ENCODE data around the gene BECN2.

Gene BECN2, protein sequence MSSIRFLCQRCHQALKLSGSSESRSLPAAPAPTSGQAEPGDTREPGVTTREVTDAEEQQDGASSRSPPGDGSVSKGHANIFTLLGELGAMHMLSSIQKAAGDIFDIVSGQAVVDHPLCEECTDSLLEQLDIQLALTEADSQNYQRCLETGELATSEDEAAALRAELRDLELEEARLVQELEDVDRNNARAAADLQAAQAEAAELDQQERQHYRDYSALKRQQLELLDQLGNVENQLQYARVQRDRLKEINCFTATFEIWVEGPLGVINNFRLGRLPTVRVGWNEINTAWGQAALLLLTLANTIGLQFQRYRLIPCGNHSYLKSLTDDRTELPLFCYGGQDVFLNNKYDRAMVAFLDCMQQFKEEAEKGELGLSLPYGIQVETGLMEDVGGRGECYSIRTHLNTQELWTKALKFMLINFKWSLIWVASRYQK

DNA sequence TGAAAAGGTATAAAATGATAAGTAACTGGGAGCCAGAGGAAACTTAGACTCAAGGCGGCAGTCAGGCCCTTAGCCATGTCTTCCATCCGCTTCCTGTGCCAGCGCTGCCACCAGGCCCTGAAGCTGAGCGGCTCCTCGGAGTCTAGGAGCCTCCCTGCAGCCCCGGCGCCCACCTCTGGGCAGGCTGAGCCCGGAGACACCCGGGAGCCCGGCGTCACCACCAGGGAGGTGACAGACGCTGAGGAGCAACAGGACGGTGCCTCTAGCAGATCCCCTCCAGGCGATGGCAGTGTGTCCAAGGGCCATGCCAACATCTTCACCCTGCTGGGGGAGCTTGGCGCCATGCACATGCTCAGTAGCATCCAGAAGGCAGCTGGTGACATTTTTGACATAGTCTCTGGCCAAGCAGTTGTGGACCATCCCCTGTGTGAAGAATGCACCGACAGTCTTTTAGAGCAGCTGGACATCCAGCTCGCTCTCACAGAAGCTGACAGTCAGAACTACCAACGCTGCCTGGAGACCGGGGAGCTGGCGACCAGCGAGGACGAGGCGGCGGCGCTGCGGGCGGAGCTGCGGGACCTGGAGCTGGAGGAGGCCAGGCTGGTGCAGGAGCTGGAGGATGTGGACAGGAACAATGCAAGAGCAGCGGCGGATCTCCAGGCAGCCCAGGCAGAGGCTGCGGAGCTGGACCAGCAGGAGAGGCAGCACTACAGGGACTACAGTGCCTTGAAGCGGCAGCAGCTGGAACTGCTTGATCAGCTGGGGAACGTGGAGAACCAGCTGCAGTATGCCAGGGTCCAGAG, at the start of gene BECN2:
BECN2 (plus strand) TSS at position 76 of the 803 bp plus-strand sequence; CDS start at position 76, 0 bp downstream.
- no peak for DNase-seq (ENCODE audit: insufficient read length, low spot score)
- no peak for FAIRE-seq

DNA sequence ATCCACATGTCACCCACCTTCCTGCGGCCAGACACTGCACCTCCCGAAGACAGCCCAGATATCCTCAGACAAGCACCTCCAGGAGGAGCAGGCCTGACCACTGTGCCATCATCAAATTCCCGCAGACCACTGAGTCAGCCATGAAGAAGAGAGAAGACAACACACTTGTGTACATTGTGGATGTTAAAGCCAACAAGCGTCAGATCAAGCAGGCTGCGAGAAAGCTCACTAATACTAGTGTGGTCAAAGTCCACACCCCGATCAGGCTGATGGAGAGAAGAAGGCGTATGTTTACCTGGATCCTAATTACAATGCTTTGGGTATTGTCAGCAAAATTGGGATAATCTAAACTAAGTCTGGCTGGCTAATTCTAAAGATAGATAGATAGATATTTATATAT, 41.4 kb upstream of the BECN2 start:
- FAIRE-seq (no peak), DNase-seq (ENCODE audit: insufficient read length, low spot score) (no peak)
- no peak for TF ChIP-seq POLR2A (IDR thresholded peaks at IDR 0.05; ENCODE audit: low read depth, low read length)

More for the DNA sequence above, at the start of gene BECN2:
- TF ChIP-seq POLR2A (IDR thresholded peaks at IDR 0.05; ENCODE audit: low read depth, low read length) = no peak

DNA sequence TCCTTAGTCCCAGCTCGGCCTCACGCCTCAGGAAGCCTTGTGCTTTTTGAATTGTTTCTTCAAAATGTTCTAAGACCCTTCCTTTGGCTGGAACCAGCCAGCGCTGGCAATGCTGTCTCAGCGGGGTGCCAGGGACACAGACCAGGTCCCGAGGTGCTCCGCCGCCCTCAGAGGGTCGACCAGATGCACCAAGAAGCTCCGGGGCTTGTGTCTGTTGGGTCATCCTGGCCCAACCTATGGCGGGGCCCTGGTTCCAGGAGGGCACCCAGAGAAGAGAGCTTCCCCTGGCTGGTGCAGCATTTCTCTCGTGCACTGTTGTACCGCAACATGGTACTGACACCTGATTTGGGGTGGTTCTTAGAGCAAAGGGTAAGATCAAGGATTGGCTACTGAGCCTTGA, 40.1 kb upstream of the BECN2 start:
- 0 out of 2 replicates have a peak, but pooled peaks have one; percentile 7 for TF ChIP-seq POLR2A (IDR thresholded peaks at IDR 0.05; ENCODE audit: low read depth, low read length)
- DNase-seq (ENCODE audit: insufficient read length, low spot score) = no peak
- FAIRE-seq = no peak

DNA sequence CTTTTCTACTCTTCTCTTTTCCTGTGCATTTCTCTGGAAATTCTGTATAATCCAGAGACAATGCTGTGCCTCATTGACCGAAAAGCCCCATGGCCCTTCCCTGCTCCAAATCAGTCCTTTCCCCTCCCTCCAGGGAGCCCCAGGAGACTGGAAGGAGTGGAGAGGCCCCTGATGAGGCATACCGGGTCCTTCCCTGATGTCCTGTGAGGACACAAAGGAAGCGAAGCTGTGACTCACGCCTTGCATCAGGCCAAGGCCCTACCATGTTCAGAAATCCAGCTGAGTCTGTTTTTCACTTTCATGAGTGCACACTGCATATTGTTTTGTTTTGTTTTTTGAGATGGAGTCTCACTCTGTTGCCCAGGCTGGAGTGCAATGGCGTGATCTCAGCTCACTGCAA, 38.7 kb upstream of the BECN2 start:
- TF ChIP-seq POLR2A (IDR thresholded peaks at IDR 0.05; ENCODE audit: low read depth, low read length) = no peak
- FAIRE-seq (no peak), DNase-seq (ENCODE audit: insufficient read length, low spot score) (peak; percentile 80)

DNA sequence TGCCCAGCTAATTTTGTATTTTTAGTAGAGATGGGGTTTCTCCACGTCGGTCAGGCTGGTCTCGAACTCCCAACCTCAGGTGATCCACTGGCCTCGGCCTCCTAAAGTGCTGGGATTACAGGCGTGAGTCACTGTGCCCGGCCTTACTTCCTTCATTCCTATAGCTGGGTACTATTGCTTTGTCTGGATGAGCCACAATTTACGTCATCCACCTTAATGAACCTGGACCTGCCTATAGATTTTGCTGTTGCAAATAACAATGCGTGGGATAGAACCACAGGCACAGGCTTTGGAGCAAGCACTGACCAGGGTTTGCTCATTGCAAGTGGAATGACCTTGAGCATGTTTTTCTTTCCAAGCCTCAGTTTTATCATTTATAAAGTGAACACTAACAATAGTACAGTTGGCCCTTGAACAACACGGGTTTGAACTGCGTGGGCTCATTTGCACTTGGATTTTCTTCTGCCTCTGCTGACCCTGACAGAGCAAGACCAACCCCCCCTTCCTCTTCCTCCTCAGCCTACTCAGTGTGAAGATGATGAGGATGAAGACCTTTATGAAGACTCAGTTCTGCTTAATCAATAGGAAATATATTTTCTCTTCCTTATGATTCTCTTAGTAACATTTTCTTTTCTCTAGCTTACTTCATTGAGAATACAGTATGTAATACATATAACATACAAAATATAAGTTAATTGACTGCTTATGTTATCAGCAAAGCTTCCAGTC, 33.3 kb upstream of the BECN2 start:
- FAIRE-seq = no peak
- TF ChIP-seq POLR2A (IDR thresholded peaks at IDR 0.05; ENCODE audit: low read depth, low read length) = no peak
- DNase-seq (ENCODE audit: insufficient read length, low spot score) = no peak

DNA sequence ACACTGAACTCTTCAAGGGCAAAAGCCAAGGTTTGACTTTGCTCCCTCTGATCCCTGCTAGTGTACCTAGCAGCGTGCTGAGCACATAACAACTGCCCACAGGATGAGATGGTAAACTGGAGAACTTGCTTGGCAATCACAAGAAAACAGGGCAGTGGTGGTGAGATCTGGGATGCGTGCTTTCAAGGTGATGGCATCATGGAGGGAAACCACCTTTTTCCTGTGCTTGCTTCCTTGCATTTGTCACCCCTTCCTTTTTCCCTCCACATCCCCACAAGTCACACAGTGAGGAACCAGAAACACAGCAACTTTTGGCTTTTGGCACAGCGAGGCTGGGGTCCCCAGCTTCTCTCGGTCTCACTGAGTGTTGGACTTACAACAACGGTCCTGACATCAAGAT, 31.4 kb upstream of the BECN2 start:
- FAIRE-seq = no peak
- no peak for DNase-seq (ENCODE audit: insufficient read length, low spot score)
- no peak for TF ChIP-seq POLR2A (IDR thresholded peaks at IDR 0.05; ENCODE audit: low read depth, low read length)

DNA sequence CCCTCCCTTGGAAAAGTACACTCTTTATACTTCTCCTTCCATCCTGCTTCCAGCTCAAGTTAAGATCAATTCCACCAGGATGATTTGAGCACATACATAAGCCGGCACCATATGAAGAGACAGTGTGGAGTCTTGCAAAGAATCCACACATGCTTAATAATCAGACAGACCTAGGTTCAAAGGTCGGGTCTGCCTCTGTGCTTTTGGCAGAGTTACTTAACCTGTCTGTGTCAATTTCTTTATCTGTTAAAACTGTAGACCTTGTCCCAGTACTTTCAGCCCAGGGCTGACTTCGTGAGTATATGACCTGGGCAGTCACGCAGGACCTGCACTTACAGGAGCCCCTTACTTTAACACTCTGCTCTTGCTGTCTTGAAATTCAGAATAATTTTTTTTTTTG, 30.2 kb upstream of the BECN2 start:
- FAIRE-seq (no peak), DNase-seq (ENCODE audit: insufficient read length, low spot score) (no peak)
- TF ChIP-seq POLR2A (IDR thresholded peaks at IDR 0.05; ENCODE audit: low read depth, low read length) = no peak

DNA sequence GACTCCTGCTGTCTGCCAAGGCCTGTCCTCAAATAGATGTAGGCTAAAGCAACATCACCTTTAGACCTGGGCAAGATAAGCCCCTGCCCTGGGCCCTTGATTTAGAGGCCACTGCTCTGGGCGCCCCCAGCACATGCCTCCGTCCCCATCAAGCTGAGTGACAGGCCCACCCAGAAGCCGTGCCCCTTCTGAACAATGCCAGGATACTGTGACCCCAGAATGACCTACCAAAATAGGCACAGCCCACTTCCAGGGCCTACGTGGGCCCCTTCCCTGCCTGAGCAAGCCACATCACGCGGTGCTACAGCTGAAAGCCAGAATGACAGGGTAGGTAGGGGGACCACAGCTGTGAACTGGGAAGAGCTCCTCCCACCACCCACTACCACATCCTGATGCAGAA, 24.7 kb upstream of the BECN2 start:
- TF ChIP-seq POLR2A (IDR thresholded peaks at IDR 0.05; ENCODE audit: low read depth, low read length) = no peak
- FAIRE-seq (no peak), DNase-seq (ENCODE audit: insufficient read length, low spot score) (no peak)

DNA sequence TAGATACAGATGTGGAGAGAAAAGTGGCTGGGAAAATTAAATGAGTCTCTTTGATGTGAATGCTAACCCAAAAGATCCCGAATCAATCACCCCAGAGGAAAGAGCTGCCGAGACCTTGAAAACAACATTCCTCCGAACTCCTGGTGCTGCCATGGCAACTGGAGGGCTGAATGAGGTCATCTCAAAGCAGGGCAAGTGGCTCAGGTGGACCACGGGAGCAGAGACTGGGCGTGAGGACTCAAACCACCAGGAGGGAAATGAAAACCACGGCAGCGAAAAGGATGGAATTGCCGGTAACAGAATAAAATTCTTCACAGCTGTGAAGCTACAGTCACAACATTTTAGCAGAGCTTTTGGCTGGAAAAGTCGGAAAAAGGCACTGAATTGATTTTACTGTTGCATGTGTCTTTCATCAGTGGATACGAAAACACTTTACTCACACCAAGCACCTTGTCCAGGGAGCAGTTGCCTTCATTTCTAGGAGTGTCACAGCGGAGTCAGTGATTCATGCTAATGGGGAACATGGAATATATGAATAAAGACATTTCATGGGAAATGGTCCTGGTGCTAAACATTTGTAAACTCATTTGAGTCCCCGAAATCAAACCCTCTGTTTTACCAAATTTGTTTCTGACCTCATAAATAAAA, 23.2 kb upstream of the BECN2 start:
- TF ChIP-seq POLR2A (IDR thresholded peaks at IDR 0.05; ENCODE audit: low read depth, low read length) = no peak
- DNase-seq (ENCODE audit: insufficient read length, low spot score) = peak; percentile 68
- no peak for FAIRE-seq

DNA sequence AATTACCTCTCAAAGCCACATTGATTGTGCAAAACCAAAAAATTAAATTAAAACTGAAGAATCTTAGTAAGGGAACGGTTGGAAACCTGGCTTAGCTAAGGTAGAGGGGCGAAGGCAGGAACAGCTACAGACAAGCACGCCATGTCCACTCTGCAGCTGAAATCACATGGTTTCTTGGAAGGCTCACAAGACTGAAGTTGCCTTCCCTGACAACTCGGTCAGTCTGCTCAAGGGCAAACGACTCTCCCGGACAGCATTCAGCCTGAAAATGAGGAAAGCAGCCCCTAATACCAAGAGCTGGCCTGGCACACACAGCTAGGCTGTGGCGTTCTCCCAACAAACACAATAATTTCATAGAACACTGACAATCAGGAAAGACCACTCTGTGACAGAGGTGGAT, 22.7 kb upstream of the BECN2 start:
- no peak for TF ChIP-seq POLR2A (IDR thresholded peaks at IDR 0.05; ENCODE audit: low read depth, low read length)
- DNase-seq (ENCODE audit: insufficient read length, low spot score) (no peak), FAIRE-seq (no peak)

DNA sequence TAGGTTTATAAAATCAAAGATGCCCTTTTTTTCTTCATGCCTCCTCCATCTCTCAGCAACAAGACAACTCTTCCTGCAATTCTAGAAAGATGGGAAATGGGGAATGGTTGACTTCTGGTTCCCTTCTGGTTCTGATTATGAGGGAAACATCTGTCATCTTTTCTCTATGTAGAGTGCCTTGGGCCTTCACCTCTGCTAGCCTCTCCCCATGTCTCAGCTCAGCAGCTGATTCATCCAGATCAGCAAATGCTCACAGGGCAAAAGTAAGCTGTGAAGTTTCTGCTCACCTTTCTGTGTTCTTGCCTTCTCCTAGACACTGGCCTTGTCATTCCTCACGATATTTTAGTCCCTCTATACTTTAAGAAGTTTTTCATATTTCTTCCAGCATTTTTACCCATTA, 17.8 kb upstream of the BECN2 start:
- FAIRE-seq (no peak), DNase-seq (ENCODE audit: insufficient read length, low spot score) (no peak)
- TF ChIP-seq POLR2A (IDR thresholded peaks at IDR 0.05; ENCODE audit: low read depth, low read length) = no peak

DNA sequence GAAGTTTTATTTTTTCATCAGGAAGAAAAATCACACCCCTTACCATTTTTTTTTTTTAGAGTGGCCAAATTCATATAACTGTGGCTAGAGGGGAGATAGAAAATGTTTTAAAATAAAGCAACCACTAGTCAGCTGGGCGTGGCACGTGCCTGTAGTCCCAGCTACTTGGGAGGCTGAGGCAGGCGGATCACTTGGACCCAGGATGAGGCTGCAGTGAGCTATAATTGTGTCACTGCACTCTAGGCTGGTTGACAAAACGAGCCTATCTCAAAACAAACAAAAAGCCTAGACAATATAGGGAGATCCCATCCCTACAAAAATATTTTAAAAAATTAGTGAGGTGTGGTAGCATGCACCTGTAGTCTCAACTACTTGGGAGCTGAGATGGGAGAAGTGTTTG, 14.8 kb upstream of the BECN2 start:
- DNase-seq (ENCODE audit: insufficient read length, low spot score) (no peak), FAIRE-seq (no peak)
- no peak for TF ChIP-seq POLR2A (IDR thresholded peaks at IDR 0.05; ENCODE audit: low read depth, low read length)

DNA sequence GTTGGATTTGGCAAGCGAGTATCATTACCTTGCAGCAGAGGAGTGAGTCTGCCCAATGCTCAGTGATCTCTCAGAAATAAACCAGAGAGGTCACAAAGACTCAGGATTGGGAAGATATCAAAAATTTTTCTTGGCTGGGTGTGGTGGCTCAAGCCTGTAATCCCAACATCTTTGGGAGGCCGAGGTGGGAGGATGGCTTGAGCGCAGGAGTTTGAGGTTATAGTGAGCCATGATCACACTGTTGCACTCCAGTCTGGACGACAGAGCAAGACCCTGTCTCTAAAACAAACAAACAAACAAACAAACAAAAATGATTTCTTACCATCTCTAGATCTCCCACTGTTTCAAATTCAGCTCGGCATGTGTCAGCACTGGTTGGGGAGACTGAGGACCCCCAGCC, 13.3 kb upstream of the BECN2 start:
- no peak for DNase-seq (ENCODE audit: insufficient read length, low spot score)
- no peak for FAIRE-seq
- no peak for TF ChIP-seq POLR2A (IDR thresholded peaks at IDR 0.05; ENCODE audit: low read depth, low read length)

DNA sequence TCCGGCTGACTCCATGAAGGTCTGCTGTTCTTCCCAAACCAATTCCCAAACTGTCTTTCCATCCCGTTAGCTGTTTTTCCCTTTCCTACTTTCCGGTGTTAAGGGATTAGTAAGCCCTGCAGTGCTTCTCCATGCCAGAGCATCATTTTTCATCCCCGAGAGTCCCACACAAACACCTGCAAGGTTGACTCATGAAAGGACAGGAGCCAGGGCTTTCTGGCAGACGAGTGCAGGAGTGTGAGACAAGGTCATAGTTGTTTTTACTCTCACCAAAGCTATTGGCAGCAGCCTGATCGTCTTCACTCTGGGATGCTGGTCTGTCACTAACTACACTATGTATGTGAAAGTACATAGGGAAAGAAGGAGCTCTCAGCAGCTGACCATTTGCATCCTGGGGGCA, 10.2 kb upstream of the BECN2 start:
- TF ChIP-seq POLR2A (IDR thresholded peaks at IDR 0.05; ENCODE audit: low read depth, low read length) = no peak
- FAIRE-seq (no peak), DNase-seq (ENCODE audit: insufficient read length, low spot score) (no peak)
